Thoracic aorta (tissue), 2 donors: ENCODE data around the gene UCHL1. TPM values are rescaled to one million over a fixed set of nuclear protein-coding genes. Genes with fewer than 3 reads are reported as not detected.
"Not testable (repeated sequence)": the region's sequence is repeated elsewhere in the genome, so short reads cannot be mapped to it uniquely, and the experiment has no call there.

Experiments
- ATAC-seq: fragments of 150-250 bp; one replicate; pipeline ENCODE4 v1.8.0; 2017; ENCODE audit warnings: low read depth; ENCODE audit not compliant: insufficient number of reproducible peaks, low FRiP score
- DNase-seq: peaks from one replicate; pipeline ENCODE4 v3.0.0-alpha.2; 2020; ENCODE audit warnings: low spot score
- H3K27ac ChIP-seq, 2 donors: fragments of 200-600 bp; sonication (generic); 1 replicate in 1 of 2; 2 replicates in 1 of 2; pipeline ENCODE4 v1.5.1; 2016; ENCODE audit warnings: mild to moderate bottlenecking in 2 of 2, moderate library complexity in 2 of 2
- H3K27me3 ChIP-seq: fragments of 200-600 bp; sonication (generic); replicated peaks from 2 replicates; pipeline ENCODE4 v1.6.0; 2016; ENCODE audit warnings: mild to moderate bottlenecking; ENCODE audit not compliant: insufficient read depth
- H3K36me3 ChIP-seq: fragments of 200-600 bp; sonication (generic); one replicate; pipeline ENCODE4 v1.5.1; 2016
- H3K4me1 ChIP-seq, 2 donors: fragments of 200-600 bp; sonication (generic); 1 replicate in 1 of 2; 2 replicates in 1 of 2; pipeline versions ENCODE4 v1.5.1 to v1.6.0; 2016; ENCODE audit warnings: low read depth in 2 of 2, mild to moderate bottlenecking in 1 of 2; ENCODE audit not compliant: control insufficient read depth in 1 of 2
- H3K4me3 ChIP-seq: fragments of 200-600 bp; sonication (generic); 2 replicates; pipeline ENCODE4 v1.5.1; 2016; ENCODE audit warnings: mild to moderate bottlenecking
- H3K9me3 ChIP-seq: fragments of 200-600 bp; sonication (generic); 2 replicates; pipeline ENCODE4 v1.5.1; 2016
- CTCF ChIP-seq: fragments of 200-600 bp; sonication (generic); IDR thresholded peaks from one replicate; pipeline ENCODE4 v1.5.1; 2019; ENCODE audit warnings: antibody characterized with exemption
- total RNA-seq, 2 donors: library from RNA; depleted of rRNA; stranded (reverse); fragments of >200 nt; gene quantifications; one replicate each; pipeline versions ENCODE4 v1.1.0 to v1.2.3, GENCODE V29; 2016

The UCHL1 gene
- total RNA-seq, 2 donors from 2014 or later: 64.7 to 146 TPM

DNA sequence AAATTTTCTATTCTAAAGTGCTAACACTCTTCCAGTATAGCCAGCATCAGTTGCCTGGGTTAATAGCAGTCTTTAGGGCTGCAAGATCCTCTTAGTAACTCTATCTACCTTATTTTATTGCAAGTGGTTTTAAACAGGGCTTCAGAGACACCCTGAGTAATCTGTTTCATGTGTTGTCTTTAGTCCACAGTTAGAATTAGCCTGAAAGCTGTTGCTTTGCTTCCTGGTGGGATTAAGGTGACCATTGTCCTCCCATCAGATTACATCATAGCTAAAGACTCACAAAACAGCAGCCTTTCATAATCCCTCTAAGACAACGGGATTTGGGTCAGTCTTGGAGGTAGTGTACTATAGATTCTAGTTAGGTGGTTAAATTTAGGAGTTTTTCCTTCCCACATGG, 7.5 kb downstream of the UCHL1 start:
- DNase-seq (no peak), ATAC-seq (no peak)
- H3K27me3 ChIP-seq: no peaks in the 10 kb centered on the region
- H3K9me3 ChIP-seq: no peaks in the 10 kb centered on the region
- H3K27ac ChIP-seq: no peak overlapping the region
- no peaks in the 10 kb centered on the region for H3K36me3 ChIP-seq
- no peak for TF ChIP-seq CTCF
- H3K4me1 ChIP-seq: no peaks in the 10 kb centered on the region
- no peak overlapping the region for H3K4me3 ChIP-seq

GRCh38 chr4:41267997-41268396, 11.3 kb downstream of the UCHL1 start:
- Histone ChIP-seq H3K4me3 (no peak overlapping the region), H3K27me3 (no peaks in the 10 kb centered on the region), H3K9me3 (no peaks in the 10 kb centered on the region), H3K4me1 (no peaks in the 10 kb centered on the region), H3K36me3 (no peaks in the 10 kb centered on the region), H3K27ac (no peak overlapping the region)
- DNase-seq (no peak), ATAC-seq (no peak)
- TF ChIP-seq CTCF: no peak

DNA sequence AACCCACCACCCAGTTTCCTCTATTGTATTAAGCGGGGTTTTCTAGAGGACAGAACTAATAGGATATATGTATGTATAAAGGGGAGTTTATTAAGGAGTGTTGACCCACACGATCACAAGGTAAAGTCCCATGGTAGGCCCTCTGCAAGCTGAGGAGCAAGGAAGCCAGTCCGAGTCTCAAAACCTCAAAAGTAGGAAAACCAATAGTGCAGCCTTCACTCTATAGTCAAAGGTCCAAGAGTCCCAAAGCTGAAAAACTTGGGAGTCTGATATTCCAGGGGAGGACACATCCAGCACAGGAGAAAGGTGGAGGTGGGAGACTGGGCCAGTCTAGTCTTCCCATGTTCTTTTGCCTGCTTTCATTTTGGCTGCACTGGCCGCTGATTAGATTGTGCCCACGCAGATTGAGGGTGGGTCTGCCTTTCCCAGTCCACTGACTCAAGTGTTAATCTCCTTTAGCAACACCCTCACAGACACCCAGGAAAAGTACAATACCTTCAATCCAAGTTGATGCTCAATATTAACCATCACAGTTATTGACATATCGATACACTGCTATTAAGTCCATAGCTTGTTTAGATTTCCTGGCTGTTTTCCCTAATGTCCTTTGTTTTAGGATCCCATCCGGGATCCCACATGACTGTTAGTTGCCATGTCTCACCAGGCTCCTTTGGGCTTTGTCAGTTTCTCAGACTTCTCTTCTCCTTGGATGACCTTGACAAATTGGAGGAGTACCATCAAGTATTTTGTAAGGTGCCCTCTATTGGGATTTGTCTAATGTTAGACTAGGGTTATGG, 12.2 kb downstream of the UCHL1 start:
- ATAC-seq: no peak
- no peak for DNase-seq
- H3K4me3 ChIP-seq: no peak overlapping the region
- H3K27me3 ChIP-seq: no peaks in the 10 kb centered on the region
- H3K36me3 ChIP-seq: no peaks in the 10 kb centered on the region
- H3K27ac ChIP-seq: no peak overlapping the region
- no peaks in the 10 kb centered on the region for H3K4me1 ChIP-seq
- H3K9me3 ChIP-seq: no peaks in the 10 kb centered on the region
- TF ChIP-seq CTCF: no peak

DNA sequence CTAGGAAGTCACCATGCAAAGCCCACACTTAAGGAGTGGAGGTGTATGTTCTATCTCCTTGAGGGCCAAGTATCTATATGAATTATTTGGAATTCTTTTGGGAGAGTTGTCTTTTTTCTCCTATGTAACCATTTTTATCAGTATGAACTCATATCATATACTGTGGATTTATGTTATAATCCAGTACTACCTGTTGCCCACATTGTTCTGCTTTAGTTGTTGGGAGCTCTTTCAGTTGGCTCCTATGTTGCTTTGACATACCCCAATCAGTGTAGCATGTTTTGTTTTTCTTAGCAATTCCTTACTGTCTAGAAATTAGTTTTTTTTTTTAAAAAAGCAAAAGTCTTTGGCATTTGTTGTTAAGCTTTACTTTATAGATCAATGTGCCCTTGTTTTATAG, 13.0 kb downstream of the UCHL1 start:
- no peak for TF ChIP-seq CTCF
- H3K27me3 ChIP-seq: no peaks in the 10 kb centered on the region
- no peak for DNase-seq
- no peak overlapping the region for H3K4me3 ChIP-seq
- ATAC-seq: no peak
- H3K9me3 ChIP-seq: no peaks in the 10 kb centered on the region
- H3K36me3 ChIP-seq: no peaks in the 10 kb centered on the region
- H3K4me1 ChIP-seq: no peaks in the 10 kb centered on the region
- no peak overlapping the region for H3K27ac ChIP-seq

- DNase-seq, H3K36me3 ChIP-seq, H3K4me3 ChIP-seq, H3K27ac ChIP-seq, ATAC-seq, H3K9me3 ChIP-seq, H3K27me3 ChIP-seq, H3K4me1 ChIP-seq: not testable (repeated sequence)
Measured at GRCh38 chr4:41275931-41276330, 19.2 kb downstream of the UCHL1 start.

DNA sequence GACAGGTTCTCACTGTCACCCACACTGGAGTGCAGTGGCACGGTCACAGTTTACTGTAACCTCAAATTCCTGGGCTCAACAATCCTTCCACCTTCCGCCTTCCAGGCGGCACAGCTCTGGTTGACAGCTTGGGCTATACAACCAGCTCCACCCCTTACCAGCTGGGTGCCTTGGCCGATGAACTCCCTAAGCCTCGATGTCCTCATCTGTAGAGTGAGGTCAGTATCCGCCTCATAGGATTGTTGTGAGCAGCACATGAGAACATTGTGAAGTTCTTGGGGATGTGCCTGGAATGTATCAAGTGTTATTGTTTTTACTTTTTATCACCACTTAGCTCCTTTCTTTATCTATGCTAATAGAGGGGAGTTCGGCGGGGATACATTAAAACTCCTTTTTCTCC, 23.3 kb downstream of the UCHL1 start:
- no peak overlapping the region for H3K4me3 ChIP-seq
- ATAC-seq: no peak
- no peaks in the 10 kb centered on the region for H3K9me3 ChIP-seq
- no peak for DNase-seq
- no peaks in the 10 kb centered on the region for H3K36me3 ChIP-seq
- TF ChIP-seq CTCF: no peak
- no peaks in the 10 kb centered on the region for H3K4me1 ChIP-seq
- no peak overlapping the region for H3K27ac ChIP-seq
- H3K27me3 ChIP-seq: no peaks in the 10 kb centered on the region
